ENCODE measurements around the gene PTPRT. TPM values are rescaled to one million over a fixed set of nuclear protein-coding genes. Genes with fewer than 3 reads are reported as not detected.

Gene PTPRT
- total RNA-seq, 6 donors from 2014 or later: 0.20 to 7.1 (median 3.8) TPM

- no peak for ATAC-seq (ENCODE audit: low FRiP score in 2 of 2)
- Histone ChIP-seq H3K27me3 (no peaks in the 10 kb centered on the region), H3K9me3 (no peaks in the 10 kb centered on the region), H3K4me3 (no peak overlapping the region), H3K36me3 (no peaks in the 10 kb centered on the region), H3K27ac (no peak overlapping the region), H3K4me1 (no peaks in the 10 kb centered on the region)
- 70 to 88% methylated on average over 1 of the region's 1 CpG for WGBS, 2 donors
- DNase-seq: no peak
- TF ChIP-seq POLR2A (IDR thresholded peaks at IDR 0.05) (no peak), EP300 (IDR thresholded peaks at IDR 0.05) (no peak), POLR2AphosphoS5 (IDR thresholded peaks at IDR 0.05) (no peak), CTCF (IDR thresholded peaks at IDR 0.05) (no peak)
These were observed 853.1 kb downstream of the PTPRT start for GRCh38 chr20:42336576-42336975.

- 71 to 74% methylated on average over 2 of the region's 2 CpGs for WGBS, 2 donors
- no peaks in the 10 kb centered on the region for H3K9me3 ChIP-seq
- no peak overlapping the region for H3K4me3 ChIP-seq
- no peaks in the 10 kb centered on the region for H3K36me3 ChIP-seq
- ATAC-seq (ENCODE audit: low FRiP score in 2 of 2) (no peak), DNase-seq (no peak)
- no peaks in the 10 kb centered on the region for H3K4me1 ChIP-seq
- no peak overlapping the region for H3K27ac ChIP-seq
- no peaks in the 10 kb centered on the region for H3K27me3 ChIP-seq
- no peak for TF ChIP-seq POLR2AphosphoS5 (IDR thresholded peaks at IDR 0.05)
- TF ChIP-seq CTCF (IDR thresholded peaks at IDR 0.05): no peak
- TF ChIP-seq POLR2A (IDR thresholded peaks at IDR 0.05): no peak
- no peak for TF ChIP-seq EP300 (IDR thresholded peaks at IDR 0.05)
These were observed 870.3 kb downstream of the PTPRT start for GRCh38 chr20:42319252-42320013.

GRCh38 chr20:42313704-42314103 is 876.0 kb downstream of the PTPRT start:
- Histone ChIP-seq H3K27me3 (no peaks in the 10 kb centered on the region), H3K9me3 (no peaks in the 10 kb centered on the region), H3K27ac (no peak overlapping the region), H3K36me3 (no peaks in the 10 kb centered on the region), H3K4me1 (no peaks in the 10 kb centered on the region), H3K4me3 (no peak overlapping the region)
- WGBS, 2 donors: 73 to 84% methylated on average over 3 of the region's 3 CpGs
- no peak for ATAC-seq (ENCODE audit: low FRiP score in 2 of 2)
- DNase-seq: no peak
- TF ChIP-seq CTCF (IDR thresholded peaks at IDR 0.05) (no peak), POLR2A (IDR thresholded peaks at IDR 0.05) (no peak), POLR2AphosphoS5 (IDR thresholded peaks at IDR 0.05) (no peak), EP300 (IDR thresholded peaks at IDR 0.05) (no peak)

- no peaks in the 10 kb centered on the region for H3K27me3 ChIP-seq
- TF ChIP-seq CTCF (IDR thresholded peaks at IDR 0.05): no peak
- TF ChIP-seq POLR2A (IDR thresholded peaks at IDR 0.05): no peak
- TF ChIP-seq POLR2AphosphoS5 (IDR thresholded peaks at IDR 0.05): no peak
- no peak for TF ChIP-seq EP300 (IDR thresholded peaks at IDR 0.05)
- DNase-seq (no peak), ATAC-seq (ENCODE audit: low FRiP score in 2 of 2) (no peak)
- H3K9me3 ChIP-seq: no peaks in the 10 kb centered on the region
- no peaks in the 10 kb centered on the region for H3K36me3 ChIP-seq
- no peaks in the 10 kb centered on the region for H3K4me1 ChIP-seq
- no peak overlapping the region for H3K4me3 ChIP-seq
- H3K27ac ChIP-seq: no peak overlapping the region
- WGBS, 2 donors: 62 to 66% methylated on average over 4 of the region's 4 CpGs
These were observed 880.7 kb downstream of the PTPRT start for GRCh38 chr20:42309050-42309449.

GRCh38 chr20:42308171-42308570 is 881.5 kb downstream of the PTPRT start:
- ATAC-seq (ENCODE audit: low FRiP score in 2 of 2) (no peak), DNase-seq (no peak)
- Histone ChIP-seq H3K36me3 (no peaks in the 10 kb centered on the region), H3K4me1 (no peaks in the 10 kb centered on the region), H3K27ac (no peak overlapping the region), H3K9me3 (no peaks in the 10 kb centered on the region), H3K4me3 (no peak overlapping the region), H3K27me3 (no peaks in the 10 kb centered on the region)
- TF ChIP-seq CTCF (IDR thresholded peaks at IDR 0.05): no peak
- no peak for TF ChIP-seq POLR2A (IDR thresholded peaks at IDR 0.05)
- no peak for TF ChIP-seq POLR2AphosphoS5 (IDR thresholded peaks at IDR 0.05)
- no peak for TF ChIP-seq EP300 (IDR thresholded peaks at IDR 0.05)
- WGBS, 2 donors: 86 to 90% methylated on average over 4 of the region's 4 CpGs
